ENCODE results near the gene LEAP2.

Gene LEAP2

GRCh38 chr5:132883261-132883834 is 9.9 kb downstream of the LEAP2 start:
- H3K9me3 ChIP-seq (ENCODE audit: control insufficient read depth, insufficient read depth, low read depth, low read length): no peaks in the 10 kb centered on the region
- peaks cover 96% of the 10 kb centered on the region for H3K36me3 ChIP-seq (ENCODE audit: control insufficient read depth, insufficient read depth, low read length)
- H3K4me1 ChIP-seq (ENCODE audit: control insufficient read depth, insufficient read depth, low read length): no peaks in the 10 kb centered on the region
- H3K4me3 ChIP-seq (ENCODE audit: low read depth, low read length): no peak overlapping the region
- H3K27ac ChIP-seq (ENCODE audit: low read depth, low read length): no peak overlapping the region
- H3K9ac ChIP-seq (ENCODE audit: low read length): no peak overlapping the region
- no peaks in the 10 kb centered on the region for H3K27me3 ChIP-seq (ENCODE audit: control insufficient read depth, insufficient read depth, low read length)

- no peak overlapping the region for H3K4me3 ChIP-seq (ENCODE audit: low read depth, low read length)
- no peaks in the 10 kb centered on the region for H3K27me3 ChIP-seq (ENCODE audit: control insufficient read depth, insufficient read depth, low read length)
- no peaks in the 10 kb centered on the region for H3K9me3 ChIP-seq (ENCODE audit: control insufficient read depth, insufficient read depth, low read depth, low read length)
- H3K4me1 ChIP-seq (ENCODE audit: control insufficient read depth, insufficient read depth, low read length): no peaks in the 10 kb centered on the region
- peaks cover 95% of the 10 kb centered on the region for H3K36me3 ChIP-seq (ENCODE audit: control insufficient read depth, insufficient read depth, low read length)
- H3K27ac ChIP-seq (ENCODE audit: low read depth, low read length): no peak overlapping the region
- H3K9ac ChIP-seq (ENCODE audit: low read length): no peak overlapping the region
Observed at GRCh38 chr5:132884548-132884947, 11.1 kb downstream of the LEAP2 start.

DNA sequence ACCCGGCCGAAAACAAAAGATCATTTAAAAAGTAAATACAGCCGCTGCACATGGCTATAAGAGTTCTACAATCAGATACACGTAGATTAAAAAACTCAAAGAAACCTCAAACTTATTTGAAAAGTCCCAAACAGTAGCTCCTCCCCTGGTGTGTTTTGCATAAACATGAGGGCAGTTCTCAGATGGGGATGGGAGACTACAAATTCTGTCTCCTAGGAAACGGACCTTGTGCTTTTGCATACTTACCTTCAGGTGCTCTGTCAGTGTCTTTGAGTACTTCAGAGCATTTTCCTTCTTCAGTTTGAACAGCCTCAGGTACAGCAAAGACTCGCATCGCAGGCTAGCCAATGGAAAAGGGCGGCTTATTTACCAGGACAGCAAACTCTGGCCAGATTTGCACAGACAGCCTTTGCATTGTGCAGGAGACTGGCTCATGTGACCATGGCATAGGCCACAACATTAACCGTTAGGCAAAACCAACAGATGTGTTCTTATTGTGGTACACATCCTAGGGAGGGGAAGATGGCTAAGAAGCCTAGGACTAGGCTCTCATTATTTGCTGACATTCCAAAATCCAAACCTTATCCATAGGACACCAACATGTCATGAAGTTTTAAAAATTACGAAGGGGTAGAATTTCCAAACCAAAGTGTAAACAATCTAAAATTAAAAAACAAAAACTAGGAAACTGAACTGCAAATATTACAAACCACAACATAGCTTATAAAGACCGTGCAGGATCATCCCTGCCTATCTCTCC is 12.8 kb downstream of the LEAP2 start:
- Histone ChIP-seq H3K9me3 (ENCODE audit: control insufficient read depth, insufficient read depth, low read depth, low read length) (no peaks in the 10 kb centered on the region), H3K4me3 (ENCODE audit: low read depth, low read length) (no peak overlapping the region), H3K4me1 (ENCODE audit: control insufficient read depth, insufficient read depth, low read length) (no peaks in the 10 kb centered on the region), H3K36me3 (ENCODE audit: control insufficient read depth, insufficient read depth, low read length) (peaks cover 89% of the 10 kb centered on the region), H3K9ac (ENCODE audit: low read length) (no peak overlapping the region), H3K27ac (ENCODE audit: low read depth, low read length) (no peak overlapping the region), H3K27me3 (ENCODE audit: control insufficient read depth, insufficient read depth, low read length) (no peaks in the 10 kb centered on the region)

DNA sequence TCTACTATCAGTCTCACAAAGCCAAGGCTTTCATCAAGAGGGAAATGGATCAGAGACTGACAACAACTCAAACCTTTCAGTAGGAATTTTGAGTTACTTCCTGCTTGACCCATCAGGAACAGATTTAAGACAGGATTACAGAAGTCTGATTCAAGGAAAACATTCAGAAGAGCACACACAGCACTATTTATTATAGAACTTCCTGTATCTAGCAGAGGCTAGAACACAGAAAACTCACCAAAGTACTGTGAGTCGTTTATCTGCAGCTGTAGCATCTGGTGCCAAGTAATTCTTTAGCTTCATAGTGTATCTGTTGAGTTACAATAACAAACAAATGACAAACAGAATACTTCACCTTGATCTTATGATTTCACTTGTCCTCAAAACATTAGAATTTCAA is 13.8 kb downstream of the LEAP2 start:
- no peak overlapping the region for H3K27ac ChIP-seq (ENCODE audit: low read depth, low read length)
- no peak overlapping the region for H3K4me3 ChIP-seq (ENCODE audit: low read depth, low read length)
- peaks cover 88% of the 10 kb centered on the region for H3K36me3 ChIP-seq (ENCODE audit: control insufficient read depth, insufficient read depth, low read length)
- H3K27me3 ChIP-seq (ENCODE audit: control insufficient read depth, insufficient read depth, low read length): no peaks in the 10 kb centered on the region
- H3K9ac ChIP-seq (ENCODE audit: low read length): no peak overlapping the region
- H3K9me3 ChIP-seq (ENCODE audit: control insufficient read depth, insufficient read depth, low read depth, low read length): no peaks in the 10 kb centered on the region
- no peaks in the 10 kb centered on the region for H3K4me1 ChIP-seq (ENCODE audit: control insufficient read depth, insufficient read depth, low read length)

DNA sequence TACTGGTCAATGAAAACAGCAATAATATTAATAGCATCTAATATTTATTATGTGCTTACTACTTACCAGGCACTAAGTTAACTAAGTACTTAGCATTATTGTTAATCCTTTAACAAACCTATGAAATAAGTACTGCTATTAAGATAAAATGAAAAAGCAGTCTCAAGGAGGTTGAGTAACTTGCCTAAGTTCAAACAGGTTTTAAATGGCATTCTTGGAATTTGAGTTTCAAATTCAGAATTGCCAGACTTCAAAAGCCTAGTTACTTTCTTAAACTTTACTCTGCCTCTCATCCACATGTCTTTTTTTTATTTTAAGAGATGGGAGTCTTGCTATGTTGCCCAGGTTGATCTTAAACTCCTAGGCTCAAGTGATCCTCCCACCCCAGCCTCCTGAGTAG is 16.0 kb downstream of the LEAP2 start:
- H3K36me3 ChIP-seq (ENCODE audit: control insufficient read depth, insufficient read depth, low read length): peaks cover 86% of the 10 kb centered on the region
- no peak overlapping the region for H3K4me3 ChIP-seq (ENCODE audit: low read depth, low read length)
- H3K27me3 ChIP-seq (ENCODE audit: control insufficient read depth, insufficient read depth, low read length): no peaks in the 10 kb centered on the region
- H3K9me3 ChIP-seq (ENCODE audit: control insufficient read depth, insufficient read depth, low read depth, low read length): no peaks in the 10 kb centered on the region
- H3K9ac ChIP-seq (ENCODE audit: low read length): no peak overlapping the region
- no peaks in the 10 kb centered on the region for H3K4me1 ChIP-seq (ENCODE audit: control insufficient read depth, insufficient read depth, low read length)
- H3K27ac ChIP-seq (ENCODE audit: low read depth, low read length): no peak overlapping the region

DNA sequence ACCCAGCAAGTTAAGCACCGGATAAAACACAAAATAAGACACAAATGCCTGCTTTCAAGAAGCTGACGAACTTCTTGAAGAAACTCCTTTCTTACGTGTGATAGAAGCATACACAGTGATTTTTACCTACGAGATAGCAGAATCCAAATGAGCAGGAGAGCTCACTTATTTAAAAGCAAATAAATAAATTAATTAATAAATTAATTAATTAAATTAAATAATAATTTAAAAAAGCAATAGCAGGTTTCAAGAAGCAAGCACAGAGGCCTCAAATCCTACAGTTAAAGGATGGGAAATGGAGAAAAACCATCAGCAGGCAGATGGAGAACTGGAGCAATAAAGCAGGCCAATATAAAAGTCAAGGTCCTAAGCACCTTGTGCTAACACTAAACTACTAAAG is 17.3 kb downstream of the LEAP2 start:
- H3K27me3 ChIP-seq (ENCODE audit: control insufficient read depth, insufficient read depth, low read length): no peaks in the 10 kb centered on the region
- H3K9me3 ChIP-seq (ENCODE audit: control insufficient read depth, insufficient read depth, low read depth, low read length): no peaks in the 10 kb centered on the region
- no peak overlapping the region for H3K9ac ChIP-seq (ENCODE audit: low read length)
- no peaks in the 10 kb centered on the region for H3K4me1 ChIP-seq (ENCODE audit: control insufficient read depth, insufficient read depth, low read length)
- H3K27ac ChIP-seq (ENCODE audit: low read depth, low read length): no peak overlapping the region
- H3K36me3 ChIP-seq (ENCODE audit: control insufficient read depth, insufficient read depth, low read length): peaks cover 90% of the 10 kb centered on the region
- H3K4me3 ChIP-seq (ENCODE audit: low read depth, low read length): no peak overlapping the region

DNA sequence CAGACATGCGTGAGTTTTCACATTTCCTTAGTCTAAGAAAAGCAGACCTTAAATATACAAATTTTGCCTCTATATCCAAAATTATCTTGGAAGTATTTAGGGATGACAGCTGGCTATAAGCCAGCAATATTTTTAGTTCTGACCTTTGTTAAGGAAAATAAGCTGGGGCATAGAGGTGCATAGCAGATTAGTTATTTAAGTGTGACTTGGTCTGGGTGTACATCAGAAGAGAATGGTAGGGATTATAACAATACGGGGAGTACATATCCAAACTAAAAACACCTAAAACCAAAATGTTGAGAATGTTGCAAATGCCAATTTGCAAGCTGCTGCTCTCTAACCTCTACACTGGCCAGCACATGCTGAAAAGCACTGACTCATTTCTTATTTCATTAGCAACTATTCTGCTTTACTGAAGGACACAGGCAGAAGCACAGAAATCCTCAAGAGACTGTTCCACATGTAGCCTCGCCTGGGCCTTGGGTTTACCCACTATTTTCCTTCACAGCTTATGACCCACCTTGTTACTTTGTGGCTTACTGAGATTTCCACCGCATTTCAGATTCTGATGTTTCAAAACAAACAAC is 22.3 kb downstream of the LEAP2 start:
- Histone ChIP-seq H3K9ac (ENCODE audit: low read length) (no peak overlapping the region), H3K36me3 (ENCODE audit: control insufficient read depth, insufficient read depth, low read length) (peaks cover 86% of the 10 kb centered on the region), H3K4me3 (ENCODE audit: low read depth, low read length) (no peak overlapping the region), H3K27me3 (ENCODE audit: control insufficient read depth, insufficient read depth, low read length) (no peaks in the 10 kb centered on the region), H3K27ac (ENCODE audit: low read depth, low read length) (no peak overlapping the region), H3K9me3 (ENCODE audit: control insufficient read depth, insufficient read depth, low read depth, low read length) (no peaks in the 10 kb centered on the region), H3K4me1 (ENCODE audit: control insufficient read depth, insufficient read depth, low read length) (no peaks in the 10 kb centered on the region)

GRCh38 chr5:132896685-132897084 is 23.2 kb downstream of the LEAP2 start:
- H3K27me3 ChIP-seq (ENCODE audit: control insufficient read depth, insufficient read depth, low read length): no peaks in the 10 kb centered on the region
- peaks cover 89% of the 10 kb centered on the region for H3K36me3 ChIP-seq (ENCODE audit: control insufficient read depth, insufficient read depth, low read length)
- H3K27ac ChIP-seq (ENCODE audit: low read depth, low read length): no peak overlapping the region
- no peaks in the 10 kb centered on the region for H3K4me1 ChIP-seq (ENCODE audit: control insufficient read depth, insufficient read depth, low read length)
- no peaks in the 10 kb centered on the region for H3K9me3 ChIP-seq (ENCODE audit: control insufficient read depth, insufficient read depth, low read depth, low read length)
- no peak overlapping the region for H3K4me3 ChIP-seq (ENCODE audit: low read depth, low read length)
- no peak overlapping the region for H3K9ac ChIP-seq (ENCODE audit: low read length)

GRCh38 chr5:132898094-132898493 is 24.6 kb downstream of the LEAP2 start:
- no peaks in the 10 kb centered on the region for H3K4me1 ChIP-seq (ENCODE audit: control insufficient read depth, insufficient read depth, low read length)
- H3K27me3 ChIP-seq (ENCODE audit: control insufficient read depth, insufficient read depth, low read length): no peaks in the 10 kb centered on the region
- no peak overlapping the region for H3K27ac ChIP-seq (ENCODE audit: low read depth, low read length)
- H3K9ac ChIP-seq (ENCODE audit: low read length): no peak overlapping the region
- no peaks in the 10 kb centered on the region for H3K9me3 ChIP-seq (ENCODE audit: control insufficient read depth, insufficient read depth, low read depth, low read length)
- H3K36me3 ChIP-seq (ENCODE audit: control insufficient read depth, insufficient read depth, low read length): peaks cover 86% of the 10 kb centered on the region
- no peak overlapping the region for H3K4me3 ChIP-seq (ENCODE audit: low read depth, low read length)

DNA sequence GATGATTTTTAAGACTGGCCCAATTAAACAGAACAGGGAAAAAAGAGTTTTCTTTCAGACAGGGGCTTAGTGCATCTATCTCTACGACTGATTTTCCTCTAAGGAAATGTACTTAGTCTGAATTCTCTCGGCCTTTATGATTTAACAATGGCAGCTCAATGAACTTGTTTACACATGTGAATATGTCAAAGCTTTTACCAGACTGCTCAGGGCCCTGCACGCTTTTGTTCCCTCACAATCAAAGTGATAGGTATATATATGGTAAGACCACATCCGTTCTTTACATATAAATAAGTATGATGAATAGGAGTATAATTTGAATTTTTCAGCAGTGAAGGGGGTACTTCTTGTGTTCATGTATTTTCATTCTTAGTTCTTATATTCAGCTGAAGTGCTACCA is 27.6 kb downstream of the LEAP2 start:
- Histone ChIP-seq H3K9me3 (ENCODE audit: control insufficient read depth, insufficient read depth, low read depth, low read length) (no peaks in the 10 kb centered on the region), H3K9ac (ENCODE audit: low read length) (no peak overlapping the region), H3K27ac (ENCODE audit: low read depth, low read length) (no peak overlapping the region), H3K36me3 (ENCODE audit: control insufficient read depth, insufficient read depth, low read length) (peaks cover 74% of the 10 kb centered on the region), H3K4me1 (ENCODE audit: control insufficient read depth, insufficient read depth, low read length) (no peaks in the 10 kb centered on the region), H3K27me3 (ENCODE audit: control insufficient read depth, insufficient read depth, low read length) (no peaks in the 10 kb centered on the region), H3K4me3 (ENCODE audit: low read depth, low read length) (no peak overlapping the region)

GRCh38 chr5:132901730-132902129 is 28.3 kb downstream of the LEAP2 start:
- no peaks in the 10 kb centered on the region for H3K27me3 ChIP-seq (ENCODE audit: control insufficient read depth, insufficient read depth, low read length)
- peaks cover 67% of the 10 kb centered on the region for H3K36me3 ChIP-seq (ENCODE audit: control insufficient read depth, insufficient read depth, low read length)
- no peak overlapping the region for H3K4me3 ChIP-seq (ENCODE audit: low read depth, low read length)
- H3K9ac ChIP-seq (ENCODE audit: low read length): no peak overlapping the region
- no peaks in the 10 kb centered on the region for H3K4me1 ChIP-seq (ENCODE audit: control insufficient read depth, insufficient read depth, low read length)
- H3K27ac ChIP-seq (ENCODE audit: low read depth, low read length): no peak overlapping the region
- H3K9me3 ChIP-seq (ENCODE audit: control insufficient read depth, insufficient read depth, low read depth, low read length): no peaks in the 10 kb centered on the region
